HCEC 1CT (cell line): ENCODE results near the gene FOXO1.
"Not testable (repeated sequence)": the region's sequence is repeated elsewhere in the genome, so short reads cannot be mapped to it uniquely, and the experiment has no call there.

ENCODE experiments used
- DNase-seq: peaks from one replicate; pipeline ENCODE4 v3.0.0-alpha.2; 2017

Gene FOXO1

DNA sequence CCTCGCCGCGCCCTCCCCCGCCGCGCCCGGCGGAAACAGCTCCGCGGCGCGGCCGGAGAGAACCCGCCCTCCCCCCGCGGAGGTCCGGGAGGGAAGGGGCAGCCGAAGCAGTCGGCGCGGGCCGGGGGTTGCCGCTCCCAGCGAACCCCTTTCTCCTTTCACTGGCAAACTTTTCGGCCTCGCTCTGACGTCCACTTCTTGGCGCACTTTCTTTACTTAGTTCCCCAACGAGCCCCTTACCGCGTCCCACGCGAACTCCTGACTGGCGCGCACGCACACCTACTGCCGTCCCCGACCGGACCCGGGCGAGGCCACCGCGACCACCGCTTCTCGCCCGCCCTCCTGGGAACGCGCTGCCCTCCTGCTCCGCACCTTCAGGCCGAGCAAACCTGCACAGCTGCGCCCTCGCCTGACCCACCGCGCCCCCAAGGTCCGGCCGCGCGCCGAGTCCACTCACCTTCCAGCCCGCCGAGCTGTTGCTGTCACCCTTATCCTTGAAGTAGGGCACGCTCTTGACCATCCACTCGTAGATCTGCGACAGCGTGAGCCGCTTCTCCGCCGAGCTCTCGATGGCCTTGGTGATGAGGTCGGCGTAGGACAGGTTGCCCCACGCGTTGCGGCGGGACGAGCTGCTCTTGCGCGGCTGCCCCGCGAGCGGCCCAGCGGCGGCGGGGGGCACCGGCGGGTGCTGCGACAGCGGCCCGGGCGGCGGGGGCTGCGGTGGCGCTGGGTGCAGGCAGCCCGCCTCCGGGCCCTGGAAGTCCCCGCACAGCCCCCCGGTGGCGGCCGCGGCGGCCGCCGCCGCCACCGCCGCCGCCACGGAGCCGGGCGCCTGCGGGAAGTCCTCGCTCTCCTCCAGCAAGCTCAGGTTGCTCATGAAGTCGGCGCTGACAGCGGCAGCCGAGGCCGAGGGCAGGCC, 1.1 kb downstream of the FOXO1 start:
- DNase-seq = no peak

DNA sequence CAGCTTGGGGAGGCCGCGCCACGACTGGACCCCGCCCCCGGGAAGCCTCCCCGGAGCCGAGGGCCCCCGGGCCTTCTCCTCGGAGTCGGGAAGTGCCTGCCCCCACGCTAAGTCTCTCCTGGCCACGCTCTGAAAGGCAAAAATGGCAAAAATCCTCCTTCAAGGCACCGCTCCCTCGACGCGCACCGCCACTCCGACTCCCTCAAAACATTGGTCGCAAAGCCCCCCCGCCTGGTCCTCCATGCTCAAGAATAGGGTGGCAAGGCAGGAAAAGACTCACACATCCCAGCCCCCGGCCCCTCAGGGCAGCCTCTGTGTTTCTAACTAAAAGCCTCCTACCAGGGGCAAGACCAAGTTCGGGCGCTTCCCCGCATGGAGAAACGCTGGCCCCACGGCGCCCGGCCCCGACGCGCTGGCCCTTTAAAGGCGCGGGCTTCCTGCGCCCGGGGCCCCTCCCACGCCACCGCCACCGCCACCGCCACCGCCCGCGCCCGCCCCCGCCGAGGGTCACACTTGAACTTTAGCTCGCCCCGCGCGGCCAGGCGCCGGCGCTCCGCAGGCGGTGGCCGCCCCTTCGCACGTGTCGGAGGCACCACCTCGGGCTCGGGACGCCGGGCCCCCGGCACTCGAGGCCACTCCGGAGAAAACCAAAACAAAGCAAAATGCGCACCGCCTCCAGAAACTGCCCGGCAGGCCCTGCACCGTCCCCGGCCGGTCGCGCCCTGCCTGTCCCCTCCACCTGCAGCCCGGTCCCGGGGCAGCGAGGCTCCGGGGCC, 1.9 kb downstream of the FOXO1 start:
- DNase-seq = no peak

DNA sequence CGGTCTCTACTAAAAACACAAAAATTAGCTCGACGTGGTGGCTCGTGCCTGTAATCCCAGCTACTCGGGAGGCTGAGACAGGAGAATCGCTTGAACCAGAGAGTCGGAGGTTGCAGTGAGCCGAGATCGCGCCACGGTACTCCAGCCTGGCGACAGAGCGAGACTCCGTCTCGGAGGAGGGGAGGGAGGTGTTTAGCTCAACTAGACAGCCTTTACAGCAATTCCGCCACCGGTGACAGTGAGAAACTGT, 2.4 kb downstream of the FOXO1 start:
- DNase-seq = not testable (repeated sequence)

DNA sequence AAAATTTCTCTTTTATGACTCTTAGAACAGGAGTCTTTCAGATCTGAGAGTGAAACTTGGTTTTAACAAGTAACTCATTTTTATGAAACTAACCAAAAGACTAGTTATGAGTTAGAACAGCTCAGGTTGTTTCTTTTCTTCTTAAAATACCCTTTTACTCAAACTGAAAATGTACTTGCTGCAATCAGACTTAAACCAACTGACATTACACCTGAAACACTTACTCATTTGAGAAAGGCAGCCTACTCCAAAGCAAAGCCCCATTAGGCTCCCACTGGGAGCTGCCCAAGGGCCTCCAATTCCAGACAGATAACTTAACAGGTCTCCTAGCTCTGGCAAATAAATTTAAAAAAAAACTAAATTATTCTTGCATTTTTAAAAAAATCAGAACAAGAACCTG, 3.6 kb downstream of the FOXO1 start:
- DNase-seq = no peak

DNA sequence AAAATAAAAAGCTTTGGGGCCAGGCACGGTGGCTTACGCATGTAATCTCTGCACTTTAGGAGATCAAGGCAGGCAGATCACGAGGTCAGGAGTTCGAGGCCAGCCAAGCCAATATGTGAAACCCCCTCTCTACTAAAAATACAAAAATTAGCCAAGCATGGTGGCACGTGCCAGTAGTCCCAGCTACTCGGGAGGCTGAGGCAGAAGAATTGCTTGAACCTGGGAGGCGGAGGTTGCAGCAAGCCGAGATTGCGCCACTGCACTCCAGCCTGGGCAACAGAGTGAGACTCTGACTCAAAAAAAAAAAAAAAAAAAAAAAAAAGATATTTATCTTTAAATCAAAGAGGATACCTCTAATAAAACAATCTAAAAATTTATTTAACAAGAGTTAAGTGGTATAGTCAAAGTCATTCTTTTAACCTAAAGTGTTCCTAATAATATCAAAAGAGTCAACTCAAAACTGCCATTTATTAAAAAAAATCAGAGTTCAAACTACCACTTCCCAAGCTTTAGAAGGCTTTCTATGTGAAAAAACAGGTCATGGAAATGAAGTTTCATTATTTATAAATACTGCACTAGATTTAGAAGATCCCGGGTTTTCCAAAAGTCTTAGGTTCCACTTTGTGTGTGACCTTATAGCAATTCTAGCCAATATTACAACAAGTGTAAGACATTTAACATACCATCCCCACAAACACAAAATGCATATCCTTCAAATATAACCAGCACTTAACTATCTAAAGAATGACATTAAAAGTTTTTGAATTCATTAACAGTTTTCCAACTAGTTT, 4.4 kb downstream of the FOXO1 start:
- no peak for DNase-seq

DNA sequence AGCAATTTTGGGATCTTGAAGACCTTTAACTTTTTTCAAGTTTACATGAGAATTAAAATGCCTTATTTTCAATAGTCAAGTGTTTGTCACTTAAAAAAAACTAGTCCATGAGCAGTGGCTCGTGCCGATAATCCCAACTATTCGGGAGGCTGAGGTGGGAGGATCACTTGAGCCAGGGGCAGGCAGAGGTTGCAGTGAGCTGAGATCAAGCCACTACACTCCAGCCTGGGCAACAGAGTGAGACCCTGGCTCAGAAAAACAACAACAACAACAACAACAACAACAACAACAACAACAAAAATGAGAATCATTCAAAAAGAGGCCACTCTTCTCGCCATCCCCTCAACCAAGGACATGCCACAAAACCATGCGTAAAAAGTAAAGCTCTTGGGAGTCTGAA, 5.7 kb downstream of the FOXO1 start:
- no peak for DNase-seq

DNA sequence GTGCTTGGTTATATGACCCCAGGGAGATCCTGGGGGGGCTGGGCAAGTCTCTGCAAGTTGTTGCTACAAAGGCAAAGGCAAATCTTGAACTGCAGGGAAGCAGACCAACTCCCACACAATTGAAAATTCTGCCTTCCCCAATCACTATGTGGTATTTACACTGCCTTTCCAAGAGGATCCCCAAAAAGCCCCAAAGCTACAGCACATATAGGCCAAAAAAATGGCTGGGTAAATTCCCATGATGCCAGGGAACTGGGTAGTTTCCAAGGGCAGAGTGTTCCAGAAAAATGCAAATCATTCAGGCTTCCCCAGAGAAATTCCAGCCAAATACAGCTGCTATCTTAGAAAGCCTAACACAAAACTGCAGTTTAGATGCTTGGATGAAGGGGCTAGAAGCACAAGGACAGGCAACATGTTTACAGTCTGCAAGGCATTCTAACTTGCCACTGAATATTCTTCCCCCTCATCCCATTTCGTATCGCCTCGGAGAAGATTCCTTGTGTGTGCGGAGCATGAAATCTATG, 6.2 kb downstream of the FOXO1 start:
- no peak for DNase-seq

DNA sequence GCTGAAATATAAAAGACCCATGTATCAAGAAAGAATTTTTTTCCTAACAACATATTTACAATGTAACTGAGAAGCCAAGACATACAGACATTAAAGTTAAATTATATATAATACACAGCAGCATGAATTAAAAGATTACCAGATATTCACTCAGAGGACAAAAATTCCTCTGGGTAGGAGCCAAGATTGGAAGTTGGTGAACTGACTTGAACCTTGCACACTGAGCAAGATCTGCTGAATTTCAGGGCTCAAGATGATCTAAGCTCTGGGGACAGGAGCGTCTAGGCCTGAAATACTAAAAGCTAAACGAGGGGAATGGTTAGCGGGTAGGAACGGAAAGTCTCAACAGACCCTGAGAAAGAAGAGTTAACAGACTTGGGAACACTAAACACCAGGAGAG, 8.5 kb downstream of the FOXO1 start:
- DNase-seq = no peak

DNA sequence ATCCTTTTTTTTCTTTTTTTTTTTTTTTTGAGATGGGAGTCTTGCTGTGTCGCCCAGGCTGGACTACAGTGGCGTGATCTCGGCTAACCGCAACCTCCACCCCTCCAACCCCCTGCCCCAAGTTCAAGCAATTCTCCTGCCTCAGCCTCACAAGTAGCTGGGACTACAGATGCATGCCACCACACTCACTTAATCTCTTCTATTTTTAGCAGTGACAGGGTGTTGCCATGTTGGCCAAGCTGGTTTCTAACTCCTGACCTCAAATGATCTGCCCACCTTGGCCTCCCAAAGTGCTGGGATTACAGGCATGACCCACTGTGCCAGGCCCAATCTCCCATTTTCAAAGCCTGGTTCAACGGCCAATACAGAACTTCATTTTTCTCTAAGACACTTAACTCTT, 9.1 kb downstream of the FOXO1 start:
- DNase-seq = no peak

DNA sequence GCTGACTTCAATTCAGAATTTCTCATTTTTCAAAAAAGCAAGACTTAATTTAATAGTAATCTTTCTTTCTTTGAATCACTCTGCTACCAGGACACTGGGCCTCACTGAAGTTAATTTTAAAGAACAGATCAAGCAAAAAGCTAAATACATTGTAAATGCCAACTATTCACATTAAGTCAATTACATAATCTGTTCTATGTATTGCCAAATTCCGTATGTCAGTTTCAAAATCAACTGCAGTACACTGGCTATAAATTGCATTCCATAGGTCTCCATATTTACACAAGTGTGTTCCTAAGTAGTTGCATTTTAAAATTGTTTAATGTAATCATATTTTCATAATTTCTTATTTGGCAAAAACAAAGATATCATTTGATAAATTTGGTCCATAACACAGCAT, 10.1 kb downstream of the FOXO1 start:
- no peak for DNase-seq

DNA sequence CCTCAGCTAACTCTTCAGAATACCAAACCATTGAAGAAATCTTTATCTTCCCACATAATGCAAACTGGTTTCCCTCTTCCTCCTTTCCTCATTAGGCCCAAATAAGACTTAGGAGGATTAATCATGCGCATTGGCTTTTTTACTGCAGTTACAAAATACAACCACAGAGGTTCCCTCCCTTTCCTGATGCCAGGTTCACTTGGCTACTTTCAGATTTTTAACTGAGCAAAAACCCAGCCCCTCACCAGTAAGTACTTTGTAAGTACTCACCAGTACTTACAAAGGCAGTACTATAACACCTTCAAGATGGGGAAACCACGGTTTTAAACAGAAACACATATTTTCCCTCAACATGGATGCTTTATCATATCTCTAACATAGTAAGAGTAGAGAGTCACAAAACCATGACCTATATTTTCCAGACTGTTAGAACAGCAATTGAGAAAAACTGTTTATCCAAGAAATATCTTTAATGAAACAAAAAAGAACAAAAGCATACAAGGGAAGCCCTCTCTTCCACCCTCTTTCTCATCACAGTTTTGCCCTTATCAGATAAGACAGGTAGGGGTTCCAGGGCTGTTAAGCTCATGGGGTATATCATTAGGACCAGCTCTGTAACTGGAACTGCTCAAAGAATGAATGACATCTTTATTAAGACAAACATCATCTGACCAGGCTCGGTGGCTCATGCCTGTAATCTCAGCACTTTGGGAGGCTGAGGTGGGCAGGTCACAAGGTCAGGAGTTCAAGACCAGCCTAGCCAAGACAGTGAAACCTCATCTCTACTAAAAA, 12.7 kb downstream of the FOXO1 start:
- DNase-seq = no peak

DNA sequence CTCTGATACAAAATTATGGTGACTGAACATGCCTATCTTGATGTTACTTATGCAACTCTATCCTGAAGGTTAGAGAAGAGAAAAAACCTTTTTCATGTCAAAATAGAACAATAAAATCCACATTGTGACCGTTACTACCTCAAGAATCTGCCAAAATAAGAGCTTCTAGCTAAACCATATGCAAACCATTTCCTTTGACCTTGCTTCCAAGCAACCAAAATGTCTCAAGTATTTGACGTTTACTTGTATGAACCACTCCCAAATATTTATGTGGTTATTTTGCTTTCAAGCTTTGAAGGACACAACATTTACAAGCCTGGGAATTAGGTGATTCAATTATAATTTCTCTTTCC, 13.9 kb downstream of the FOXO1 start:
- no peak for DNase-seq

DNA sequence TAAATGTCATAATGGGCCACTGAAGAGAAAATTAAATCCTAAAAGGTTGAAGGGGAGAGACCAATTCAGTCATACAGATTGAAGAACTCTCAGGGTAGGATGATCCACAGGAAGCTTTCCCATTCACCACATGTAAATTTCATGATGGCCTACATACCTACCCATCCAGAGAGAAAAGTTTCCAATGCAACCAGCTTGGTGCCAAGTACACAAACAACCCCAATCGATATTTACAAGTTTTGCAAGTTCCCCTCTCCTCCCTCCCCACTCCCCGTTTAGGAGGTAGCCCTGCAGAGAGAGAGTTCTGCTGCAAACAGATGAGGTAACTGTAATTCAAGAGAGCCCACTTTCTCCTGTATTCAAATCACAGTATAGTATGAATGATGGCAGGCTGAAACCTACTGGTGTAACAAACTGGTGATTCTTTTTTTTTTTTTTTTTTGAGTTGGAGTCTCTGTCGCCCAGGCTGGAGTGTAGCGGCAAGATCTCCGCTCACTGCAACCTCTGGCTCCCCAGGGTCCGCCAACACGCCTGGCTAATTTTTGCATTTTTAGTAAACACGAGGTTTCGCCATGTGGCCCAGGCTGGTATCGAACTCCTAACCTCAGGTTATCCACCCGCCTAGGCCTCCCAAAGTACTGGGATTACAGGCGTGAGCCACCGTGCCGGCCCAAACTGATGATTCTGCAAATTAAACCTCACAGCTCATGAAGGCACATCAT, 14.4 kb downstream of the FOXO1 start:
- no peak for DNase-seq

DNA sequence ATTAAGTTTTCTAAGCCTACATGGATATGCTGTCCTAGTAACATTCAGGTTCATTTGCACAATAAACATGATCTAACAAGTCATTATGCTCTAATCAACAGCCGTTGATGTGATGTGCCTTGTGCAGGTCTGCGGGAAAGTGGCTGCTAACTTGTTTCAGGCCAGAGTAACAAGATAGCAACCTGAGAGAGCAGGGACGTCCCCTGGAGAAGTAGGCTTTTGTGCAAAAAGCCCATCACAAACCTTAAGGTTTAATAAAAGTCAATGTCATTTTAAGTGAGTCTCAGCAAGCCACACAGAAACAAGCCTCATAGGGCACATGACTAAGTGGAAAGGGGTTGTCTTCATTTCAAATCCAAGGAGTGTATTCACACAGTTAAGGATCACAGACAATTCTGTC, 17.6 kb downstream of the FOXO1 start:
- DNase-seq = no peak

DNA sequence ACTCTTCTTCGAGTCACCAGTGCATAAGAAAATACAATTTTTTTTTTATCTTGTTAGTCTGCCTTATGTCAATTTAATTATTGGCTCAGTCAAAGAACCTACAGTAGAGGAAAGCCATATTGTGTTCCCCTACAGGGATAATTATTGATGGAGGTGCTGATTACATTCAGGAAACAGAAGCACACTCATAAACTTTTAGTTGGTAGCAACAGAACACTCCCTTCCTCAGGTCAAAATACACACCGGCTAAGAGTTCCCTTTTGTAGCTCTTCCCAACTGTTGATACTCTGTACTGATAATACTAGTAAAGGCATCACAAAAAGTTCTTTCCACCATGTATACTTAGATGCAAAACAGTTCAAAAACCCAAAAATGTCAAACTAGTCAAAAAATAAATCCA, 18.4 kb downstream of the FOXO1 start:
- DNase-seq = no peak

DNA sequence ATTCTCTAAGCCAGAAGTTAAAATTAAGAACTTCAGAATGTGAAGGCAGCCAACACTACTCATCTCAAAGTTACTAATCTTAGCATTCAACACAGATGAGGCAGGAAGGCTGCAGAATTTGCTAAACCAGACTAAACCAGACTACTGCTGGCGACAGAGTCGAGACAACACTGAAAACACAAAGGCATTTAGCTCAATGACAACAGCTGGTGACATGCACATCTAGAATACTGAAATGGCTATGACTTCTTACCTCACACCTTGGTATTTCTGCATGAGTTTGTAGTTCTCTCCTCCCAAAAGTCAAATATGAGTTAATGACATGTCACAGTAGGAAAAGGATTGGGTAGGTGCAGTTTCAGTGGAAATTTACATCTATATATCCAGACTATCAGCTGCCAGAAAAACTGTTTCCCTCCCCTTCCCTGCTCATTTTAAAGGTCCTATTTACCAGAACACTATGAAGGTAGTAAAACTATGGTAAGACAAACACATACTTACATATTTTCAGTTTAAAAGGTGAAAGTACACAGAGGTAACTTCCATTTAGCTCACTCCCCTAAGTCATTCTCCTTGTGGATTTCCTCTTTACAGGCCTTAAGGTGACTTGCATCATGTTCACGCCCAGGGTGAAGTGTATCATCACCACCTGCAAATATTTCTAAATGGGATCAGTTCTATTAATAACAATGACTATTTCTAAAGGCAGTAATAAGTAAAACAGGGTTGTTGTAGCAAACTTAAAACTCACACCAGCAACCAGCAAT, 21.4 kb downstream of the FOXO1 start:
- no peak for DNase-seq

DNA sequence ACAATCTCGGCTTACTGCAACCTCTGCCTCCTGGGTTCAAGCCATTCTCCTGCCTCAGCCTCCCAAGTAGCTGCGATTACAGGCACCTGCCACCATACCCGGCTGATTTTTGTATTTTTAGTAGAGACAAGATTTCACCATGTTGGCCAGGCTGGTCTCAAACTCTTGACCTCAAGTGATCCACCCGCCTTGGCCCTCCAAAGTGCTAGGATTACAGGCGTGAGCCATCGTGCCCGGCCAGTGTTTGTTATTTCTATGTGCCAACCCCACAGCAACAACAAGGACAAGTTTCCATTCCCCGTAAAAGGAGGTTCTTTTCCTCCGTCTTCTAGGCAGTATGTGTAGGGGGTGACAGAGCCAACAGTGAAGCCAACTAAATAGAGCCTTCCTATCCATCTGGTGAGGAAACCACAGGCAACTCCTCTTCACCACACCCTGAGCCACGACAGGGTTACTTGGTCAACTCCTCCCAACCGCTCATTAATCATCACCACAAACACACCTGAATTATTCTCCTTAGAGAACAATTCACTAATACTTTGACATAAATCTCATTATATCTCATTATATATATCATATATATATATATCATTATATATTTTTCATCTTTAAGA, 25.5 kb downstream of the FOXO1 start:
- DNase-seq = no peak

DNA sequence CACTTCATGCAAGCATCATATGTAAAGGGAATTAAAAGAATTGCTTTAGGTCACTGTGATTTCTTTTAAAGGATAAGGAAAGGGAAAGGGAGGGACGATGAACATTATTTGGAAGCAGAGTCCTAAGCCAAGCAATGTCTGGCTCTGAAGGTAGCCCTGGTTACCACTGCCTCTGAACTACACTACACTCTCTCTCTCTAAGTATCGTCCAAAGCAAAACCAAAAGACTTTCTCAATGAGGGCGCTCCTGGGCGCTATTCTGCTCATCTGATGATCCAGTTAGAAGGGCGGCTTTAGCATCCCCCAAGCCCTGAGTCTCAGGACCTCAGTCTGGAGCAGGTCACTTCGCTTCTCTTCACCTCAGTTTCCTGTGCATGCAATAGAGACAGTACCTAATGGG, 26.2 kb downstream of the FOXO1 start:
- no peak for DNase-seq

DNA sequence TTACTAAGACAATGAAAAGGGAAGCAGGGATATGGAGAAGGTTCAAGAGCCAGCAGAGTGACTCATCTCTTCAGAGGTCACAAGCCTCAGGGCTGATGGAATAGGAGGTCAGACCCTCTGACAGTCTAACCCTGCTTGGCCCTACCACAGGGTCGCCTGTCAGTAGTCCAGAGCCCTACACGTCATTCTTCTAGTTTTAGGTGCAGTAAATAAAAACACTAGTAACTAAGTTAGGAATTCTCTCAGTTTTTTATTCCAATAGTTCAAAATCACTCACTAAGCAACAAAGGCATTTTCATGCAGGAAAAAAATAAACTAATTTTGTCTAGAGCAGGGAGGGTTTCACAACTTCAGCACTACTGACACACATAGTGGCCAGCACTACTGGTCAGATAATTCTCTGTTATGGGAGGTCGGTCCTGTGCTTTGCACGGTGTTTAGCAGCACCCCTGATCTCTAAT, 27.2 kb downstream of the FOXO1 start:
- peak; percentile 7 for DNase-seq

DNA sequence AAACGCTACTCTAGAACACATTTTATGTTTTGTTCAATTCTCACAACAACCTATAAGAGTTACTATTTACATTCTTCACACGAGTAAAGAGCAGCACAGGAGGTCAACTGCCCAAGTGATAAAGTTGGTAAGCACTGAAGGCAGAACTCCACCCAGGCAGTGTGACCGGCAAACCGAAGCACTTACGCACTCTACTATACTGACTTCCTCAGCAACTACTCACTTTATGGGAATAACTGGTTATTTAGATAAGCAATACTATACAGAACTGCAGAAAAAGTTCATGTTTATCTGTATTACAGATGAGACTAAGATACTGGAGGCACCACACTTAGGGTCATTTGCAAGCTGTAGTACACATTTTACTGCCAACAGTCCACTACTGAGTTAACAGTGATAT, 28.8 kb downstream of the FOXO1 start:
- no peak for DNase-seq
